A673 (cell line): Measurements from ENCODE around the gene HNRNPA3. TPM values are rescaled to one million over a fixed set of nuclear protein-coding genes. Genes with fewer than 3 reads are reported as not detected.

Experiments
- BruUV-seq: library from RNA; stranded (reverse); fragments of 400-500 nt; replicated peaks from 2 replicates; lab custom pipeline; 2021; lab: Mats Ljungman, UMichigan
- CTCF ChIA-PET: fragments of 300-600 bp; sonication (Branson Sonifier 250); formaldehyde crosslinking; loops from one replicate; lab custom pipeline; 2022; ENCODE audit warnings: antibody characterized with exemption; lab: Charles Lee
- POLR2A ChIA-PET: fragments of 300-600 bp; sonication (Branson Sonifier 250); formaldehyde crosslinking; loops from one replicate; lab custom pipeline; 2022; ENCODE audit warnings: antibody characterized with exemption; ENCODE audit not compliant: low non-redundant PET; lab: Charles Lee
- DNase-seq: peaks from one replicate; pipeline ENCODE4 v3.0.0-alpha.2; 2015; ENCODE audit warnings: low spot score
- H3K27ac ChIP-seq: fragments of 200-600 bp; sonication (generic); 2 replicates; pipeline ENCODE4 v1.5.1; 2016; ENCODE audit warnings: mixed run types, low read depth, mild to moderate bottlenecking, mixed read lengths, antibody characterized with exemption, low read length; ENCODE audit not compliant: poor library complexity, severe bottlenecking
- H3K27me3 ChIP-seq: fragments of 200-600 bp; sonication (generic); replicated peaks from 2 replicates; pipeline ENCODE4 v1.6.1; 2017; ENCODE audit warnings: mixed run types, low read depth, mild to moderate bottlenecking, mixed read lengths, antibody characterized with exemption, low read length; ENCODE audit not compliant: insufficient read depth, poor library complexity
- H3K36me3 ChIP-seq: fragments of 200-600 bp; sonication (generic); 2 replicates; pipeline ENCODE4 v1.6.1; 2016; ENCODE audit warnings: mixed run types, mild to moderate bottlenecking, mixed read lengths, antibody characterized with exemption, low read length; ENCODE audit not compliant: insufficient read depth, poor library complexity, severe bottlenecking
- H3K4me1 ChIP-seq: fragments of 200-600 bp; sonication (generic); 2 replicates; pipeline ENCODE4 v1.6.1; 2017; ENCODE audit warnings: mixed run types, mild to moderate bottlenecking, mixed read lengths, antibody characterized with exemption, low read length; ENCODE audit not compliant: insufficient read depth, poor library complexity, severe bottlenecking
- H3K4me3 ChIP-seq: fragments of 200-600 bp; sonication (generic); 2 replicates; pipeline ENCODE4 v1.5.1; 2016; ENCODE audit warnings: low read depth, mixed run types, mild to moderate bottlenecking, mixed read lengths, low read length; ENCODE audit not compliant: poor library complexity, severe bottlenecking
- H3K9me3 ChIP-seq: fragments of 200-600 bp; sonication (generic); 2 replicates; pipeline ENCODE4 v1.6.1; 2016; ENCODE audit warnings: mixed run types, low read depth, mild to moderate bottlenecking, mixed read lengths, antibody characterized with exemption, low read length; ENCODE audit not compliant: poor library complexity, severe bottlenecking
- CTCF ChIP-seq: fragments of 300-800, 200-600 bp; sonication (generic); conservative IDR thresholded peaks from 2 replicates; pipeline ENCODE4 v1.5.1; 2017; ENCODE audit warnings: low read depth, mild to moderate bottlenecking, antibody characterized with exemption, low read length, moderate library complexity, mixed read lengths
- EZH2 ChIP-seq: fragments of 200-600 bp; sonication (generic); IDR thresholded peaks from 2 replicates; pipeline ENCODE4 v1.6.1; 2017; ENCODE audit warnings: borderline replicate concordance, low read depth, mild to moderate bottlenecking, mixed read lengths, antibody characterized with exemption, low read length; ENCODE audit not compliant: poor library complexity, severe bottlenecking
- intact Hi-C: fragments of 100-400 bp; cut with micrococcal nuclease; formaldehyde crosslinking; loops from one replicate; pipeline ENCODE4 v1.10.0; 2022; ENCODE audit not compliant: unreplicated experiment
- total RNA-seq: library from RNA; stranded (reverse); gene quantifications from 2 replicates; pipeline ENCODE4 v1.2.3, GENCODE V29; 2021

HNRNPA3 gene
- total RNA-seq, 1 experiment from 2014 or later: 462 TPM

GRCh38 chr2:177261116-177262060 is 48.8 kb downstream of the HNRNPA3 start:
- no peak for TF ChIP-seq CTCF
- no peak for TF ChIP-seq EZH2
- intact Hi-C loops: loop anchor here (5.0 to 10.0 kb wide), 2 partner anchors 71 to 97 kb away; no protein-coding TSS in a partner anchor
- Histone ChIP-seq H3K9me3 (no peaks in the 10 kb centered on the region), H3K27ac (peak overlapping the region; percentile 99), H3K4me3 (peak overlapping the region; percentile 94), H3K36me3 (peaks cover 11% of the 10 kb centered on the region), H3K27me3 (no peaks in the 10 kb centered on the region), H3K4me1 (peaks cover 30% of the 10 kb centered on the region)
- POLR2A ChIA-PET: no interaction called here
- CTCF ChIA-PET: no interaction called here
- BruUV-seq: no TSS peak
- DNase-seq: no peak

- no peak for TF ChIP-seq EZH2
- no peak for TF ChIP-seq CTCF
- no peaks in the 10 kb centered on the region for H3K9me3 ChIP-seq
- no TSS peak for BruUV-seq
- H3K4me3 ChIP-seq: peak overlapping the region; percentile 94
- POLR2A ChIA-PET: no interaction called here
- peak overlapping the region; percentile 99 for H3K27ac ChIP-seq
- H3K27me3 ChIP-seq: no peaks in the 10 kb centered on the region
- intact Hi-C loops: loop anchor here (5.0 to 10.0 kb wide), 2 partner anchors 70 to 97 kb away; no protein-coding TSS in a partner anchor
- H3K36me3 ChIP-seq: peaks cover 11% of the 10 kb centered on the region
- CTCF ChIA-PET: no interaction called here
- peaks cover 30% of the 10 kb centered on the region for H3K4me1 ChIP-seq
- no peak for DNase-seq
Observed at GRCh38 chr2:177262092-177262491, 49.5 kb downstream of the HNRNPA3 start.

- DNase-seq: no peak
- Histone ChIP-seq H3K4me3 (peak overlapping the region; percentile 94), H3K27ac (peak overlapping the region; percentile 99), H3K36me3 (peaks cover 8% of the 10 kb centered on the region), H3K27me3 (no peaks in the 10 kb centered on the region), H3K4me1 (peaks cover 30% of the 10 kb centered on the region), H3K9me3 (no peaks in the 10 kb centered on the region)
- CTCF ChIA-PET: interaction anchor here (0.6 to 2.1 kb wide), 6 partner anchors 8 to 153 kb away, joined by 3 to 9 read pairs (median 6); no protein-coding TSS in a partner anchor
- intact Hi-C loops: loop anchor here (5.0 to 10.0 kb wide), 2 partner anchors 69 to 98 kb away; no protein-coding TSS in a partner anchor
- TF ChIP-seq EZH2: no peak
- TF ChIP-seq CTCF: no peak
- POLR2A ChIA-PET: interaction anchor here (0.6 to 0.7 kb wide), 4 partner anchors 36 to 1132 kb away, joined by 3 to 6 read pairs (median 4); no protein-coding TSS in a partner anchor
- BruUV-seq: TSS peak; percentile 42
Observed at GRCh38 chr2:177262958-177263450, 50.4 kb downstream of the HNRNPA3 start.
